ENCODE measurements around the gene NECTIN2.

Gene NECTIN2

GRCh38 chr19:44817725-44818465 lies 28.2 kb upstream of the NECTIN2 start:
- peak; percentile 20 for DNase-seq (ENCODE audit: low spot score)
- in situ Hi-C loops (cut with MboI; ENCODE audit: low pct_unique_long_range_greater_than_20kb, low sequenced_read_pairs, unreplicated experiment): no loop called here
- TF ChIP-seq CTCF (IDR thresholded peaks at IDR 0.05; ENCODE audit: extremely low read depth, insufficient read depth, missing control alignments): no peak

- DNase-seq (ENCODE audit: low spot score): no peak
- in situ Hi-C loops (cut with MboI; ENCODE audit: low pct_unique_long_range_greater_than_20kb, low sequenced_read_pairs, unreplicated experiment): no loop called here
- no peak for TF ChIP-seq CTCF (IDR thresholded peaks at IDR 0.05; ENCODE audit: extremely low read depth, insufficient read depth, missing control alignments)
These were observed 27.5 kb upstream of the NECTIN2 start for GRCh38 chr19:44818466-44819031.

- no peak for DNase-seq (ENCODE audit: low spot score)
- in situ Hi-C loops (cut with MboI; ENCODE audit: low pct_unique_long_range_greater_than_20kb, low sequenced_read_pairs, unreplicated experiment): no loop called here
These were observed 26.8 kb upstream of the NECTIN2 start for GRCh38 chr19:44819246-44819832.

GRCh38 chr19:44820648-44821609 lies 25.2 kb upstream of the NECTIN2 start:
- TF ChIP-seq CTCF (IDR thresholded peaks at IDR 0.05; ENCODE audit: extremely low read depth, insufficient read depth, missing control alignments): no peak
- in situ Hi-C loops (cut with MboI; ENCODE audit: low pct_unique_long_range_greater_than_20kb, low sequenced_read_pairs, unreplicated experiment): no loop called here
- DNase-seq (ENCODE audit: low spot score): no peak

More at GRCh38 chr19:44819246-44819832, 26.8 kb upstream of the NECTIN2 start:
- no peak for TF ChIP-seq CTCF (IDR thresholded peaks at IDR 0.05; ENCODE audit: extremely low read depth, insufficient read depth, missing control alignments)

GRCh38 chr19:44822177-44822576 lies 23.9 kb upstream of the NECTIN2 start:
- TF ChIP-seq CTCF (IDR thresholded peaks at IDR 0.05; ENCODE audit: extremely low read depth, insufficient read depth, missing control alignments): no peak
- DNase-seq (ENCODE audit: low spot score): no peak
- in situ Hi-C loops (cut with MboI; ENCODE audit: low pct_unique_long_range_greater_than_20kb, low sequenced_read_pairs, unreplicated experiment): no loop called here

All from GM13977 (cell line).